VCaP (cell line): ENCODE results near the gene PTPN14.
A peak's percentile ranks its signal among the peaks of the same experiment; 100 is the strongest.
"Not testable (repeated sequence)": the region's sequence is repeated elsewhere in the genome, so short reads cannot be mapped to it uniquely, and the experiment has no call there.

Experiments used
- H3K27ac ChIP-seq: fragments of 450-650 bp; 2 replicates; pipeline ENCODE4 v1.5.1; 2017
- TF ChIP-seq, protein P1 (sequence below): fragments of 450-650 bp; conservative IDR thresholded peaks from 2 replicates; pipeline ENCODE4 v1.5.1; 2017; ENCODE audit warnings: mild to moderate bottlenecking, moderate library complexity

PTPN14 gene

DNA sequence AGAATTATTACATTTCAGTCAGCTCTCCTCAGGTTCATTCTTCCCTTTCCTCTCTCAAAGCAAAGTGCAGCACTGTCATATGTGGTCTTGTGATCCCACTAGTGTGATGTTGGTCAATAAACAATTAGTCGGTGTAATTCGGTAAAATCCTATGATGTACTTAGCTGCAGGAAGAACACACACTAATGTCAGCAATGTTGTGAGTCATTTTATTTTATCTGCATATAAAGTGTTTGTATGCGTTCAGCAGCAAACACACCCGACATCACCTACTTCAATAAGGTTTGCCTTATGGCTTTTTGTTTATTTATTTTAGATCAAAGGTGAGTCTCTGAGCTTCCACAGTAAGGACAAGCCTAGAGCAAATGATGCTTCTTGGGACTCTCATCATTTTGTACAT lies 47.8 kb downstream of the PTPN14 start:
- peak overlapping the region; percentile 7; the same call in 1 of the 2 replicates for H3K27ac ChIP-seq
- TF ChIP-seq, protein P1, sequence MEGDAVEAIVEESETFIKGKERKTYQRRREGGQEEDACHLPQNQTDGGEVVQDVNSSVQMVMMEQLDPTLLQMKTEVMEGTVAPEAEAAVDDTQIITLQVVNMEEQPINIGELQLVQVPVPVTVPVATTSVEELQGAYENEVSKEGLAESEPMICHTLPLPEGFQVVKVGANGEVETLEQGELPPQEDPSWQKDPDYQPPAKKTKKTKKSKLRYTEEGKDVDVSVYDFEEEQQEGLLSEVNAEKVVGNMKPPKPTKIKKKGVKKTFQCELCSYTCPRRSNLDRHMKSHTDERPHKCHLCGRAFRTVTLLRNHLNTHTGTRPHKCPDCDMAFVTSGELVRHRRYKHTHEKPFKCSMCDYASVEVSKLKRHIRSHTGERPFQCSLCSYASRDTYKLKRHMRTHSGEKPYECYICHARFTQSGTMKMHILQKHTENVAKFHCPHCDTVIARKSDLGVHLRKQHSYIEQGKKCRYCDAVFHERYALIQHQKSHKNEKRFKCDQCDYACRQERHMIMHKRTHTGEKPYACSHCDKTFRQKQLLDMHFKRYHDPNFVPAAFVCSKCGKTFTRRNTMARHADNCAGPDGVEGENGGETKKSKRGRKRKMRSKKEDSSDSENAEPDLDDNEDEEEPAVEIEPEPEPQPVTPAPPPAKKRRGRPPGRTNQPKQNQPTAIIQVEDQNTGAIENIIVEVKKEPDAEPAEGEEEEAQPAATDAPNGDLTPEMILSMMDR = no peak

GRCh38 chr1:214500340-214501055 lies 50.9 kb downstream of the PTPN14 start:
- TF ChIP-seq, protein P1 = no peak
- no peak overlapping the region for H3K27ac ChIP-seq

DNA sequence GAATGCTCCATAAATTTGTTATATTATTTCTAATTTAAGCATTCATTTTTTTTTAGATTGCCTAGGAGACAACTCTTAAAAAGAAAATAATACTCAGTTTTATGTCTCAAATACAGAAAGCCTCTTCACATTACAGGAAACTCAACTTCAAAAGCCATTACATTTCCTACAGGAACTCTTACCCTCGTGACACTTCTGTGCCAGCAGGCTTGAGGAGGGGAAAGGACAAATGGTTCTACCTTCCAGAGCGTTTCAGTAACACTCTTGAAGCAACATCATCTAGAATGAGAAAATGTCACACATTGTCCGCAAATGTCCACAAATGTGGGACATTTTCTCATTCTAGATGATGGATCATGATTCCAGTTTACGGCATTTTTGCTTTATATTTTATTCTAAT lies 51.7 kb downstream of the PTPN14 start:
- H3K27ac ChIP-seq = no peak overlapping the region
- TF ChIP-seq, protein P1 = no peak

DNA sequence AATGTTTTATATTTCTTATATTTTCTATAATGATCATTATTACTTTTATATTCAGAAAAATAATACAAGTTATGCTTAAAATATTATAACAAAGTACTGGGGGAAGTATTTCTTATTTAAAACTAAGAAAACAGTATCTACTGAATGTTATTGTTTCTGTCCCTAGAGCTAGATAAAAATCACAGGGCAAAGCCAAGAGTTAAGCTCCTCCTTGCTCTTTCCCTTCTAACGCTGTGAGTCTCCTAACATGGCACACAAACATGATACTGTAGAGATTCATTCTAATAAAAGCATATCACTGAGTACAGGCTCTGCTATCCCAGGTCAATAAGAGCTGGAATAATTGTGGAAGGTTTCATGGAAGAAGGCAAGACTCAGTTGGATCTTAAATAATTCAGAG lies 53.4 kb downstream of the PTPN14 start:
- TF ChIP-seq, protein P1 = no peak
- no peak overlapping the region for H3K27ac ChIP-seq

- H3K27ac ChIP-seq = no peak overlapping the region
- TF ChIP-seq, protein P1 = no peak
These were observed 55.3 kb downstream of the PTPN14 start for GRCh38 chr1:214496126-214496525.

GRCh38 chr1:214494706-214495105 lies 56.7 kb downstream of the PTPN14 start:
- TF ChIP-seq, protein P1 = no peak
- no peak overlapping the region for H3K27ac ChIP-seq

GRCh38 chr1:214494179-214494578 lies 57.2 kb downstream of the PTPN14 start:
- H3K27ac ChIP-seq = not testable (repeated sequence)

DNA sequence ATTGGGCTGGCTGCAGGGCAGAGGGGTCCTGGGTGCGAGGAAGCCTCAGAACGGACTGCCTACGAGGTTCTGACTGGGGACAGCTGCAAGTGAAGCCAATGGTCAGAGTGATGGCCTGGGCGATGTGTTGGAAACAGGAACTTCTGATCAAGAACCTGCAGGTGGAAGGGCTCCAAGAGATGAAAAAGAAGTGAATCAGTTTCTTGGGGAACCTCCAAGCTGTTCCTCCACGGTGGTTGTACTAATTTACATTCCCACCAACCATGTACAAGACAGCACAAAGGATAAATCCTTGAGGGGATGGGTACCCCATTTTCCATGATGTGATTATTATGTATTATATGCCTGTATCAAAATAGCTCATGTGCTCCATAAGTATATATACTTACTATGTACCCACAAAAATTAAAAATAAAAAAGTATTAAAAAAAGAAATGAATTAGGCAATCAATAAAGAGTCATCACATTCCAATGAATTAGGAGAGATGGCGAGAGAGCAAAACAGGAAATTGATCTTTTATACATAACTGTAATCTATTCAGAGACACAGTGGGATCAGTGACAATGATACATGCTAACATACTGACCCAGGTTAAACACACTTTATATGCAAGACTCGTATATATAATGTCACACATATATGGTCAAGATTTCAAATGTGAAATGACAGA lies 58.1 kb downstream of the PTPN14 start:
- H3K27ac ChIP-seq = no peak overlapping the region
- TF ChIP-seq, protein P1 = no peak
